ENCODE measurements around the gene CCSER2.

CCSER2 gene

GRCh38 chr10:84404783-84405182 lies 76.4 kb downstream of the CCSER2 start:
- Histone ChIP-seq H3K4me2 (ENCODE audit: low read depth, low read length, poor library complexity, severe bottlenecking) (no peak overlapping the region), H2AFZ (ENCODE audit: low read length) (no peak overlapping the region), H3K9me3 (ENCODE audit: insufficient read depth, low read depth, low read length) (no peaks in the 10 kb centered on the region), H3K9ac (ENCODE audit: low read depth, low read length, poor library complexity, severe bottlenecking) (no peak overlapping the region), H3K79me2 (ENCODE audit: insufficient read depth, low read length) (no peaks in the 10 kb centered on the region), H3K4me1 (ENCODE audit: insufficient read depth, low read length, poor library complexity, severe bottlenecking) (no peaks in the 10 kb centered on the region), H3K4me3 (ENCODE audit: low read length, poor library complexity, severe bottlenecking) (no peak overlapping the region), H3F3A (ENCODE audit: low read depth) (no peaks in the 10 kb centered on the region), H3K9me2 (replicated peaks; ENCODE audit: low read depth, low read length) (no peaks in the 10 kb centered on the region), H3K36me3 (ENCODE audit: insufficient read depth, low read length) (no peaks in the 10 kb centered on the region), H4K20me1 (ENCODE audit: insufficient read depth, low read length, poor library complexity, severe bottlenecking) (no peaks in the 10 kb centered on the region), H3K27me3 (ENCODE audit: insufficient read depth, low read length, poor library complexity, severe bottlenecking) (no peaks in the 10 kb centered on the region)
- TF ChIP-seq EZH2phosphoT487 (IDR thresholded peaks at IDR 0.05; ENCODE audit: borderline replicate concordance), result no peak
- TF ChIP-seq, protein P1, sequence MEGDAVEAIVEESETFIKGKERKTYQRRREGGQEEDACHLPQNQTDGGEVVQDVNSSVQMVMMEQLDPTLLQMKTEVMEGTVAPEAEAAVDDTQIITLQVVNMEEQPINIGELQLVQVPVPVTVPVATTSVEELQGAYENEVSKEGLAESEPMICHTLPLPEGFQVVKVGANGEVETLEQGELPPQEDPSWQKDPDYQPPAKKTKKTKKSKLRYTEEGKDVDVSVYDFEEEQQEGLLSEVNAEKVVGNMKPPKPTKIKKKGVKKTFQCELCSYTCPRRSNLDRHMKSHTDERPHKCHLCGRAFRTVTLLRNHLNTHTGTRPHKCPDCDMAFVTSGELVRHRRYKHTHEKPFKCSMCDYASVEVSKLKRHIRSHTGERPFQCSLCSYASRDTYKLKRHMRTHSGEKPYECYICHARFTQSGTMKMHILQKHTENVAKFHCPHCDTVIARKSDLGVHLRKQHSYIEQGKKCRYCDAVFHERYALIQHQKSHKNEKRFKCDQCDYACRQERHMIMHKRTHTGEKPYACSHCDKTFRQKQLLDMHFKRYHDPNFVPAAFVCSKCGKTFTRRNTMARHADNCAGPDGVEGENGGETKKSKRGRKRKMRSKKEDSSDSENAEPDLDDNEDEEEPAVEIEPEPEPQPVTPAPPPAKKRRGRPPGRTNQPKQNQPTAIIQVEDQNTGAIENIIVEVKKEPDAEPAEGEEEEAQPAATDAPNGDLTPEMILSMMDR (conservative IDR thresholded peaks at IDR 0.05; ENCODE audit: low read length), result no peak

DNA sequence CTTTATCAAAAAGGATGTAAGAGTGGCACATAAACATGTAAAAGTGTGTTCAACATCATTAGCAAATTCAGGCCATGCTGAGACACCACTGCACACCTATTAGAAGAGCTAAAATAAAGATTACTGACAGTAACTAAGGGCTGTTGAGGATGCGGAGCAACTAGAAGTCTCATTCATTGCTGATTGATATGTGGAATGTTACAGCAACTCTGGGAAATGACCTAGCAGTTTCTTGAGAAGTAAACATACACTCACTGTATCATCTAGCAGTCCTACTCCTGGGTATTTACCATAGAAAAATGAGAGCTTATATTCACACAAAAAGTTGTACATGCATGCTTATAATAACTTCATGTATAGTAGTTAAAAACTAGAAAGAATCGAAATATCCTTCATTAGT lies 77.3 kb downstream of the CCSER2 start:
- Histone ChIP-seq H3F3A (ENCODE audit: low read depth) (no peaks in the 10 kb centered on the region), H3K4me1 (ENCODE audit: insufficient read depth, low read length, poor library complexity, severe bottlenecking) (no peaks in the 10 kb centered on the region), H3K4me3 (ENCODE audit: low read length, poor library complexity, severe bottlenecking) (no peak overlapping the region)

GRCh38 chr10:84406561-84406960 lies 78.2 kb downstream of the CCSER2 start:
- Histone ChIP-seq H4K20me1 (ENCODE audit: insufficient read depth, low read length, poor library complexity, severe bottlenecking) (no peaks in the 10 kb centered on the region), H3K27me3 (ENCODE audit: insufficient read depth, low read length, poor library complexity, severe bottlenecking) (no peaks in the 10 kb centered on the region), H3K4me2 (ENCODE audit: low read depth, low read length, poor library complexity, severe bottlenecking) (no peak overlapping the region)

More for the DNA sequence above, 77.3 kb downstream of the CCSER2 start:
- Histone ChIP-seq H4K20me1 (ENCODE audit: insufficient read depth, low read length, poor library complexity, severe bottlenecking) (no peaks in the 10 kb centered on the region), H3K9me3 (ENCODE audit: insufficient read depth, low read depth, low read length) (peaks cover 3% of the 10 kb centered on the region; the same call in 1 of the 2 replicates), H2AFZ (ENCODE audit: low read length) (no peak overlapping the region), H3K79me2 (ENCODE audit: insufficient read depth, low read length) (no peaks in the 10 kb centered on the region), H3K36me3 (ENCODE audit: insufficient read depth, low read length) (no peaks in the 10 kb centered on the region), H3K4me2 (ENCODE audit: low read depth, low read length, poor library complexity, severe bottlenecking) (no peak overlapping the region), H3K9ac (ENCODE audit: low read depth, low read length, poor library complexity, severe bottlenecking) (no peak overlapping the region), H3K9me2 (replicated peaks; ENCODE audit: low read depth, low read length) (no peaks in the 10 kb centered on the region), H3K27me3 (ENCODE audit: insufficient read depth, low read length, poor library complexity, severe bottlenecking) (no peaks in the 10 kb centered on the region)
- TF ChIP-seq EZH2phosphoT487 (IDR thresholded peaks at IDR 0.05; ENCODE audit: borderline replicate concordance), result no peak
- TF ChIP-seq, protein P1 (conservative IDR thresholded peaks at IDR 0.05; ENCODE audit: low read length), result no peak

More at GRCh38 chr10:84406561-84406960, 78.2 kb downstream of the CCSER2 start:
- H2AFZ ChIP-seq (ENCODE audit: low read length), result no peak overlapping the region
- TF ChIP-seq, protein P1 (conservative IDR thresholded peaks at IDR 0.05; ENCODE audit: low read length), result no peak
- no peak for TF ChIP-seq EZH2phosphoT487 (IDR thresholded peaks at IDR 0.05; ENCODE audit: borderline replicate concordance)
- H3K9me2 ChIP-seq (replicated peaks; ENCODE audit: low read depth, low read length), result no peaks in the 10 kb centered on the region
- no peak overlapping the region for H3K4me3 ChIP-seq (ENCODE audit: low read length, poor library complexity, severe bottlenecking)
- peaks cover 6% of the 10 kb centered on the region; the same call in 1 of the 2 replicates for H3K9me3 ChIP-seq (ENCODE audit: insufficient read depth, low read depth, low read length)
- no peaks in the 10 kb centered on the region for H3K79me2 ChIP-seq (ENCODE audit: insufficient read depth, low read length)
- H3F3A ChIP-seq (ENCODE audit: low read depth), result no peaks in the 10 kb centered on the region
- H3K9ac ChIP-seq (ENCODE audit: low read depth, low read length, poor library complexity, severe bottlenecking), result no peak overlapping the region
- no peaks in the 10 kb centered on the region for H3K4me1 ChIP-seq (ENCODE audit: insufficient read depth, low read length, poor library complexity, severe bottlenecking)
- no peaks in the 10 kb centered on the region for H3K36me3 ChIP-seq (ENCODE audit: insufficient read depth, low read length)

All from Loucy (cell line).